Forelimb muscle (tissue), 1 donor: ENCODE measurements around the gene SRGAP1. TPM values are rescaled to one million over a fixed set of nuclear protein-coding genes. Genes with fewer than 3 reads are reported as not detected.
"Not testable (repeated sequence)": the region's sequence is repeated elsewhere in the genome, so short reads cannot be mapped to it uniquely, and the experiment has no call there.

Source experiments
- DNase-seq: peaks from one replicate; pipeline ENCODE4 v3.0.0-alpha.2; 2013; ENCODE audit warnings: low read depth
- polyA plus RNA-seq: library from polyadenylated mRNA; unstranded; fragments of 120-200 nt; gene quantifications from one replicate; pipeline ENCODE4 v1.2.1, GENCODE V29; 2013; ENCODE audit not compliant: insufficient read length

SRGAP1 gene
- polyA plus RNA-seq, 1 donor, result 5.9 TPM

- DNase-seq, result no peak
Measured at GRCh38 chr12:63869656-63870055, 25.2 kb downstream of the SRGAP1 start.

DNA sequence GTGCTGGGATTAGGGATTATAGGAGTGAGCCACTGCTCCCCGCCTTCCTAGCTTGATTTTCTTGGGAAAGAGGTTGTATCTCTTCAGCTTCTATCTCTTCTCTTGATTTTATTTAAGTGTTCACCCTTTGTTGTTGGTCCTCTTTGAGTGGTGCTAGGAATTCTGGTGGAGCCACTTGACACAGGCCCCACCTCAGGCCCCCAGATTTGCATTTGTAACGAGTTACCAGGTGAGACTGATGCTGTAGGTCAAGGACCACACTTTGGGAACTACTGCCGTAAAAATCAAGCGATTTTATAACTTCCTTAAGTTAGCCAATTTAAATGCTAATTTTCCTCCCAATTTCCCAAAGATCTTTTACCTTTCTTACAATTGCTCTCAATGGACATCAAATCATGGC lies 26.3 kb downstream of the SRGAP1 start:
- DNase-seq, result no peak

- no peak for DNase-seq
Measured at GRCh38 chr12:63874897-63875480, 30.5 kb downstream of the SRGAP1 start.

- no peak for DNase-seq
Measured at GRCh38 chr12:63875703-63876102, 31.2 kb downstream of the SRGAP1 start.

GRCh38 chr12:63876980-63877379 lies 32.5 kb downstream of the SRGAP1 start:
- no peak for DNase-seq

DNA sequence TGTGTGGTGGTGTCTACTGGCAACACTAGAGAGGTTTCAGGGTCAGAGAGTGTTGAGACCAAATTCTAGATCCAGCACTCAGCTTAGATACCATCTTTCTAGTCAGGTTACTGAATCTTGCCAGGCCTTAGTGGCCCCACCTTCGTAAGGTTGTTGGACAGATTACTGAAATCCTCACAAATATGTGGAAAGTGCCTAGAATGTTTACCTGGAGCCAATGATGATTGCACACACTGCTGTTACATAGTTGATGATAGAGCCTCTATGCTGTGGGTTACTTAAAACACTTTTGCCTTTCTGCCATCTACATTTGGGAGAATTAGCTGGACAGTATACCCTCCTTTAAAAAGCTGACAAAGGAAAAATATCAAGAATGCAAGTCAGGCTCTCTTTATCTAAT lies 33.2 kb downstream of the SRGAP1 start:
- no peak for DNase-seq

DNA sequence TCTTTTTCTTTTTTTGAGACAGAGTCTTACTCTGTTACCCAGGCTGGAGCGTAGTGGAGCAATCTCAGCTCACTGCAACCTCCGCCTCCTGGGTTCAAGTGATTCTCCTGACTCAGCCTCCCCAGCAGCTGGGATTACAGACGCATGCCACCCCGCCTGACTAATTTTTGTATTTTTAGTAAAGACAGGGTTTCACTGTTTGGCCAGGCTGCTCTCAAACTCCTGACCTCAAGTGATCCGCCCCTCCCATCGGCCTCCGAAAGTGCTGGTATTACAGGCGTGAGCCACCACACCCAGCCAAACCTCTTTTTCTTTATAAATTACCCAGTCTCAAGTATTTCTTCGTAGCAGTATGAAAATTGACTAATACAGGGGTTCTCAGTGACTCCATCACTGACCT lies 35.7 kb downstream of the SRGAP1 start:
- DNase-seq, result not testable (repeated sequence)

GRCh38 chr12:63880742-63881263 lies 36.3 kb downstream of the SRGAP1 start:
- no peak for DNase-seq

DNA sequence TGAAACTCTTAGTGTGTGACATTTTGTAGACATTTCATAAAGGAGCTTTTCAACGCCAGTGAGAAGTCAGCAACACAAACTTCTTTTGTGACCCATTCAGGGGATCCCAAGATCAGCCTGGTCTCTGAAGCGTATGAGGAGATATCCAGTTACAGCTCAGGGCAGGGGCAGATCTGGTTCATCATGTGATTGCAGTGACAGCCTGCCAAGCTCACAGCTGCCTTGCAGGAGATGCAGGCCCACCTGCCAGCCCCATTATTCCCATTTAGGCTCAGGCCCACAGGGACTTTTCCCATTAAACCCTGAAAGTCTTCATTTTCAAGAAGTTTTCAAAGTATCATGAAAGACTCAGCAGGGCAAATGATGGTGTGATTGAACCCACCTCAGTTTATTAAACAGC lies 38.3 kb downstream of the SRGAP1 start:
- no peak for DNase-seq

GRCh38 chr12:63885401-63885800 lies 40.9 kb downstream of the SRGAP1 start:
- no peak for DNase-seq

GRCh38 chr12:63888908-63889635 lies 44.6 kb downstream of the SRGAP1 start:
- no peak for DNase-seq

DNA sequence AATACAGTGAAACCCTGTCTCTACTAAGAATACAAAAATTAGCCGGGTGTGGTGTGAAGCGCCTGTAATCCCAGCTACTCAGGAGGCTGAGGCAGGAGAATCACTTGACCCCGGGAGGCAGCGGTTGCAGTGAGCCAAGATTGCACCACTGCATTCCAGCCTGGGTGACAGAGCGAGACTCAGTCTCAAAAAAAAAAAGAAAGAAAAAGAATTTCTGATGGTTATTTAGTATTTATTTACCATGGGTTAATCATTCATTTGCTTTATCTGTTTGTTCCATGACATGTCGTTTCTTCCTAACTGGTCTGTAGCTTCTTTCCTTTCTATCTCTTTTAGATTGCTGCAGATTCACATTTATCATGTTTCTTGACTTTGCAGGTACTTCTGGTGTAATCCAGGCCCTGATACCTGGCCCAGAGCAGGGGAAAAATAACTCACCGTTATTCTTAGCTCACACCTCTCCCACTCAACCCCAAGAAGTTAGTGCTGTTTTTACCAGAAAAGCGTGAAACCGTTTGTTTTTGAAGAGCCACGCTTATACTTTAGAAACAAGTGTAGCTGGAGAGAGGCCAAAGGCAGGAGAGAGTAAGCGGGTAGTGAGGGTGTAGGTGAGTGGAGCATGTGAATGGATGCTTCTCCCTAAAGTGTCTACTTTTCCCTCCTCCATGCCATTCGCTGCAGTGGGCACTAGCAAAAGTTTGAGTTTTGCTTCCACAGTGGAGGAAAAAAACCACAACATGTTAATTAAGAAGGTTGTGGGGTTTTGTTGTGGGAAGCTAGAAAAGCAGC lies 45.4 kb downstream of the SRGAP1 start:
- no peak for DNase-seq

DNA sequence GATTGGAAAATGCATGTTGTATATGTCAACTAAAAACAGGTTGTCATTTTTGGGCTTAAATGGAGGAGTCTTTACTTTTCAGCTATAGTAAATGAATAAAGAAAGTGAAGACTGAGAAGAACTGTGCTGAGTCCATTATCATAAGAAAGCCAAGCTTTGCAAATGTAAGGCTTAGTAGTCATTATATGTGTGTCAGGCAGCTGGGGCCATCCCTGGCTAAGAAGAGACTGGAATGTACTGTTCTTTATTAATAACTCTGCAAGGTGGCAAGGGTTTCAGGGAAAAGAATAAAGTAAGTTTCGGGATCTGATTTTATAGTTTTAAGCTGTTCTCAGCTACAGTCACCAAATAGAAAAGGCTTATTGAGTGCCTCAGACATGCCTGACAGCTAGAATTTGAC lies 48.7 kb downstream of the SRGAP1 start:
- no peak for DNase-seq

- no peak for DNase-seq
Measured at GRCh38 chr12:63894132-63894531, 49.6 kb downstream of the SRGAP1 start.

DNA sequence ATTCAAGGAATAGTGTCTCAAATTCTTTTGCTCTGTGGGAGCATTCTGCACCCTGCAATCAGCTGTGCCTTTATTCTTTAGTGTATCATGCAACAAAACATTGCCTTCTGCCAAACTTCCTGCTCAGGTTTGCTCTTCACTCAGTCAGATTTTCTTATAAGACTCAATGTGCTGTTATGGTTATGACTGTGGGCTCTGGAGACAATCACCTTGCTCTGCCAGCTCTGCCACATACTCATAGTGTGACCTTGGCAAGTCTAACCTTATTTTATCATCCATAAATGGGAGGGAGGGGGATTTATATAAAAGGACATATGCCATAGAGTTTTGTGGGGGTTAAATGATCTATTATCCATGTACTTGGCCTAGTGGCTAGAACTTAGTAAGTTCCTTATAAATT lies 51.3 kb downstream of the SRGAP1 start:
- DNase-seq, result no peak

- no peak for DNase-seq
Measured at GRCh38 chr12:63897931-63898330, 53.4 kb downstream of the SRGAP1 start.

GRCh38 chr12:63898764-63899337 lies 54.4 kb downstream of the SRGAP1 start:
- no peak for DNase-seq

- DNase-seq, result no peak
Measured at GRCh38 chr12:63899396-63899795, 54.9 kb downstream of the SRGAP1 start.

DNA sequence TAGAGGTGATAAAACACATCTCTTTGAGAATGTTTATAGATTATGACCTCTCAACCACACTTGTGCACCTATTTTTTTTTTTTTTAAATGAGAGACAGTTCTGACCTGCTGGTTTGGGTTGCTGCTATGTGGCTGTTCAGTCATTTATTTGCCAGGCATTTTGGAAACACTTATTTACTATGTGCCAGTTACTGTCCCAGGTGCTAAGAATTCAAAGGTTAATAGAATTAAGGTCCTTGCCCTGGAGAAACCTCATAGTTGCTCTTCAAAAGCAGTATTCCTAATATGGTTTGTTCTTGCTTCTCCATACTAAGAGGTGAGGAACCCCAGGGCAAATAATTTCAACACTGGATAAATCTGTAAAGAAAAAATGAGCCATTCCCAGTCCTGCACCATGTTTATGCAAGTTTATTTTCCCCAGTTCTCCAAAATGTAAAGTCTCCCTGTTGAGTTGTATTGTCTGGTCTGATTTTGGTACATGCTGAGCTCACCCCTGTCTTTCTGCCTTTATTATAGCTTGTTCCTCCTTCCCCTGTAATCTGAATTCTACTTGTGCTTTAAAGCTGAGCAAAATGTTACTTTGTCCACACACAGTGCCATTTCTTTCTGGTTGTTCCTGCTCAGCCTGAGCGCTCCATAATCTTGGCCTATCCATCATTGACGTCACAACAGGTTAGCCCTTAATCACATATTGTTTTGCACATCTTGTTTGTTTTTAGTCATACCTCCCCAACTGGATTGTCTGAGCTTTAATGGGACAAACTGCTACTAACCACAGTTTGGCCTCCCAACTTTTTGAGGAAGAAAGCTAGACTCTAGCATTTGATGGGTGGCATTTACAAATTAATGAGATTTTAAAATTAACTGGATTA lies 56.7 kb downstream of the SRGAP1 start:
- no peak for DNase-seq

DNA sequence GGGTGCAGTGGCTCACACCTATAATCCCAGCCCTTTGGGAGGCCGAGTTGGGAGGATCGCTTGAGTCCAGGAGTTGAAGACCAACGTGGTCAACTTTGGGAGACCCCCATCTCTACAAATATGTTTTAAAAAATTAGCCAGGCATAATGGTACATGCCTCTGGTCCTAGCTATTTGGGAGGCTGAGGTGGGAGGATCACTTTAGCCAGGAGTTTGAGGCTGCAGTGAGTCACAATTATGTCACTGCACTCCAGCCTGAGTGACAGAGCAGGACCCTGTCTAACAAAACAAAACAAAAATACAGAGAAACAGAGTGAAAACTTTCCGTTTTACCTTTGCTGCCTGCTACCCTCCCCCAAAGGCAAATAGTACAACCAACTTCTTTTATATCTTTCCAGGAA lies 60.2 kb downstream of the SRGAP1 start:
- DNase-seq, result no peak

DNA sequence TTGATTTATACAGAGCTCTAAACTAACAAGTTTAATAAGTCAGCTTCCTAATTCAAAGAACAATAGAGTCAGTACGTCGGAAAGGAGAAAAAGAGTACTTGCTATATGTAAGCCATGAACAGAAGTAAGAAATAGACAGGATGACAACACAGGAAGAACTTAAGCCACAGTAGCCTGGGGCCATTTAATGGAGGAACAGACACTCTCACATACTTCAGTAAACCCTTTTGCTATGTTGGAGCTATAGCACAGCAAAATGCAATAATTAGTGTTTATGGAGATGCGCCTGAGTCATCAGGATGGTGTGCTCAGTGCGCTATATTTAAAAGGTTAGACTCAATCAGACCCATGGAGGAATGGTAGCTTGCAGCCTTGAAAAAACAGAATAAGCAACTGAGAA lies 61.0 kb downstream of the SRGAP1 start:
- DNase-seq, result no peak
